Endothelial cell of umbilical vein (primary cell): ENCODE results near the gene STK39. TPM values are rescaled to one million over a fixed set of nuclear protein-coding genes. Genes with fewer than 3 reads are reported as not detected.

Experiments
- BruUV-seq: library from RNA; stranded (reverse); fragments of 400-500 nt; replicated peaks from 2 replicates; lab custom pipeline; 2021; lab: Mats Ljungman, UMichigan
- CTCF ChIA-PET: fragments of 300-600, 350-600 bp; sonication (Branson Sonifier 250); formaldehyde crosslinking; loops from one replicate; lab custom pipeline; 2021; ENCODE audit warnings: antibody characterized with exemption, inconsistent platforms; lab: Charles Lee
- POLR2A ChIA-PET: fragments of 300-600, 350-600 bp; sonication (Branson Sonifier 250); formaldehyde crosslinking; loops from one replicate; lab custom pipeline; 2021; ENCODE audit warnings: antibody characterized with exemption, inconsistent platforms; lab: Charles Lee
- DNase-seq: peaks from one replicate; pipeline ENCODE4 v3.0.0-alpha.2; 2011; ENCODE audit warnings: low read depth, low spot score
- FAIRE-seq: peaks from 2 replicates; lab custom pipeline; 2011; peaks lifted over from hg19 to GRCh38; lab: Jason Lieb, UNC
- H2AFZ ChIP-seq: 2 replicates; pipeline ENCODE4 v1.6.0; 2012; ENCODE audit warnings: low read depth, low read length, control low read depth, inconsistent platforms
- H3K27ac ChIP-seq: 2 replicates; pipeline ENCODE4 v1.5.1; 2011; ENCODE audit warnings: low read depth, mild to moderate bottlenecking, control low read depth, low read length, moderate library complexity; ENCODE audit not compliant: insufficient read depth
- H3K27me3 ChIP-seq, 2 experiments: 2 replicates each; pipeline versions ENCODE4 v1.6.0 to v1.6.1; 2011; ENCODE audit warnings: low read length in 2 of 2, mixed read lengths in 1 of 2; ENCODE audit not compliant: control insufficient read depth in 2 of 2, insufficient read depth in 2 of 2
- H3K36me3 ChIP-seq, 2 experiments: 2 replicates in 1 of 2; 3 replicates in 1 of 2; pipeline ENCODE4 v1.5.1; 2011; ENCODE audit warnings: low read length in 2 of 2, mild to moderate bottlenecking in 1 of 2, moderate library complexity in 1 of 2; ENCODE audit not compliant: control insufficient read depth in 2 of 2, insufficient read depth in 2 of 2; ENCODE audit errors: extremely low read depth in 1 of 2
- H3K4me1 ChIP-seq: 3 replicates; pipeline ENCODE4 v1.5.1; 2011; ENCODE audit warnings: mild to moderate bottlenecking, low read length; ENCODE audit not compliant: control insufficient read depth, insufficient read depth; ENCODE audit errors: extremely low read depth
- H3K4me2 ChIP-seq: 2 replicates; pipeline ENCODE4 v1.6.1; 2011; ENCODE audit warnings: low read length, control low read depth, mixed read lengths; ENCODE audit not compliant: insufficient read depth
- H3K4me3 ChIP-seq, 3 experiments: fragments of 200-600 bp in 1 of 3; sonication (generic), shearing (Covaris generic) in 1 of 3; replicated peaks in 1 of 3; 2 replicates each; pipeline ENCODE4 v1.5.1; 2011 to 2016; ENCODE audit warnings: control low read depth in 3 of 3, low read length in 3 of 3, mild to moderate bottlenecking in 2 of 3, inconsistent platforms in 1 of 3, low read depth in 1 of 3, moderate library complexity in 1 of 3; ENCODE audit not compliant: insufficient read depth in 1 of 3
- H3K79me2 ChIP-seq: 2 replicates; pipeline ENCODE4 v1.6.0; 2012; ENCODE audit warnings: low read length, inconsistent platforms; ENCODE audit not compliant: control insufficient read depth, insufficient read depth
- H3K9ac ChIP-seq: replicated peaks from 2 replicates; pipeline ENCODE3; 2011; ENCODE audit warnings: low read length, control low read depth; ENCODE audit not compliant: insufficient read depth; ENCODE audit errors: extremely low read depth
- H3K9me1 ChIP-seq: replicated peaks from 3 replicates; pipeline ENCODE4 v1.6.0; 2011; ENCODE audit warnings: mild to moderate bottlenecking, low read length; ENCODE audit not compliant: control insufficient read depth, insufficient read depth; ENCODE audit errors: extremely low read depth
- H3K9me3 ChIP-seq: replicated peaks from 2 replicates; pipeline ENCODE4 v1.5.1; 2012; ENCODE audit warnings: low read length, inconsistent platforms; ENCODE audit not compliant: control insufficient read depth, insufficient read depth
- H4K20me1 ChIP-seq: replicated peaks from 2 replicates; pipeline ENCODE3; 2011; ENCODE audit warnings: mild to moderate bottlenecking, low read length; ENCODE audit not compliant: control insufficient read depth, insufficient read depth; ENCODE audit errors: extremely low read depth
- CTCF ChIP-seq, 2 donors: IDR thresholded peaks; 1 replicate in 1 of 2; 2 replicates in 1 of 2; pipeline ENCODE4 v1.5.1; 2011; ENCODE audit warnings: low read length in 2 of 2, mild to moderate bottlenecking in 2 of 2, moderate library complexity in 2 of 2, control low read depth in 1 of 2, inconsistent platforms in 1 of 2, low read depth in 1 of 2; ENCODE audit not compliant: insufficient read depth in 1 of 2; ENCODE audit errors: extremely low read depth in 1 of 2
- EZH2 ChIP-seq: IDR thresholded peaks from 2 replicates; pipeline ENCODE4 v1.6.1; 2012; ENCODE audit warnings: borderline replicate concordance, low read depth, mild to moderate bottlenecking, moderate library complexity, low read length, inconsistent platforms; ENCODE audit not compliant: severe bottlenecking
- FOS ChIP-seq: IDR thresholded peaks from 2 replicates; pipeline ENCODE4 v1.6.1; 2011; ENCODE audit warnings: mild to moderate bottlenecking, low read length, moderate library complexity, borderline replicate concordance; ENCODE audit not compliant: insufficient read depth
- GATA2 ChIP-seq: IDR thresholded peaks from 2 replicates; pipeline ENCODE4 v1.7.0; 2011; ENCODE audit warnings: low read depth, mild to moderate bottlenecking, moderate library complexity, mixed read lengths, low read length; ENCODE audit not compliant: insufficient read length, insufficient read depth
- JUN ChIP-seq: IDR thresholded peaks from 2 replicates; pipeline ENCODE4 v1.6.1; 2011; ENCODE audit warnings: borderline replicate concordance, low read depth; ENCODE audit not compliant: insufficient read length, insufficient read depth
- MAX ChIP-seq: IDR thresholded peaks from 2 replicates; pipeline ENCODE4 v1.6.1; 2011; ENCODE audit not compliant: insufficient read depth, insufficient read length
- MYC ChIP-seq: IDR thresholded peaks from one replicate; pipeline ENCODE4 v1.6.1; 2011; ENCODE audit warnings: mild to moderate bottlenecking, low read depth, low read length
- POLR2A ChIP-seq: IDR thresholded peaks from 2 replicates; pipeline ENCODE4 v1.6.1; 2012; ENCODE audit warnings: low read depth, mild to moderate bottlenecking, control low read depth, low read length
- POLR2AphosphoS5 ChIP-seq: IDR thresholded peaks from 2 replicates; pipeline ENCODE4 v1.6.1; 2012; ENCODE audit warnings: low read depth, mild to moderate bottlenecking, control low read depth, low read length, moderate library complexity; ENCODE audit not compliant: insufficient read depth
- dilution Hi-C: fragments of 300-500 bp; cut with MboI; formaldehyde crosslinking; loops from one replicate; pipeline ENCODE4 v1.15.0; 2019; ENCODE audit warnings: low sequenced_read_pairs; ENCODE audit not compliant: extremely low pct_ligation_motif_present
- intact Hi-C: fragments of 100-400 bp; cut with micrococcal nuclease; formaldehyde crosslinking; loops from one replicate; pipeline ENCODE4 v1.10.0; 2022
- polyA plus RNA-seq, 4 experiments: library from polyadenylated mRNA; depleted of rRNA in 3 of 4; stranded (reverse) in 3 of 4; unstranded in 1 of 4; fragments of >200 nt; gene quantifications; 2 replicates each; pipeline versions ENCODE4 v1.2.1 to v1.2.3, GENCODE V29; 2011 to 2012; ENCODE audit warnings: missing spikeins in 1 of 4
- total RNA-seq: library from RNA; stranded (reverse); gene quantifications from 2 replicates; pipeline ENCODE4 v1.2.3, GENCODE V29; 2021

STK39 gene
- total and polyA plus RNA-seq, 2 donors (not counting 3 experiments of a cell fraction or from before 2014, with no cell fraction given), result 4.6 to 13.1 TPM

- H3K4me1 ChIP-seq, result no peaks in the 10 kb centered on the region
- no peak overlapping the region for H3K4me3 ChIP-seq
- no peaks in the 10 kb centered on the region for H3K79me2 ChIP-seq
- no peaks in the 10 kb centered on the region for H3K36me3 ChIP-seq
- TF ChIP-seq MYC (no peak), EZH2 (no peak), MAX (no peak), POLR2AphosphoS5 (no peak), GATA2 (no peak), FOS (no peak), CTCF (IDR thresholded peaks at IDR 0.05; ENCODE audit: extremely low read depth in 1 of 2, insufficient read depth in 1 of 2, low read depth in 1 of 2, low read length in 2 of 2) (no peak), JUN (no peak), POLR2A (no peak)
- BruUV-seq, result no TSS peak
- H3K4me2 ChIP-seq, result no peak overlapping the region
- intact Hi-C loops (no loop called here), dilution Hi-C loops (no loop called here)
- H2AFZ ChIP-seq, result no peak overlapping the region
- no peaks in the 10 kb centered on the region for H4K20me1 ChIP-seq
- POLR2A ChIA-PET, result no interaction called here
- H3K9me3 ChIP-seq, result no peaks in the 10 kb centered on the region
- FAIRE-seq (no peak), DNase-seq (no peak)
- H3K9me1 ChIP-seq, result no peaks in the 10 kb centered on the region
- H3K27ac ChIP-seq, result no peak overlapping the region
- CTCF ChIA-PET, result interaction anchor here (2.6 kb wide), 1 partner anchor 114 kb away, joined by 10 read pairs; no protein-coding TSS in a partner anchor
- H3K27me3 ChIP-seq, result no peaks in the 10 kb centered on the region
- H3K9ac ChIP-seq, result no peak overlapping the region
Measured at GRCh38 chr2:168005586-168005985, 241.8 kb downstream of the STK39 start.
